HG02623 (cell line): ENCODE results near the gene DCST2.

Experiments
- ATAC-seq: cut with Tn5 transposase; IDR thresholded peaks from one replicate; pipeline ENCODE4 v1.9.1; 2021; ENCODE audit warnings: moderate library complexity; ENCODE audit not compliant: unreplicated experiment

The DCST2 gene

DNA sequence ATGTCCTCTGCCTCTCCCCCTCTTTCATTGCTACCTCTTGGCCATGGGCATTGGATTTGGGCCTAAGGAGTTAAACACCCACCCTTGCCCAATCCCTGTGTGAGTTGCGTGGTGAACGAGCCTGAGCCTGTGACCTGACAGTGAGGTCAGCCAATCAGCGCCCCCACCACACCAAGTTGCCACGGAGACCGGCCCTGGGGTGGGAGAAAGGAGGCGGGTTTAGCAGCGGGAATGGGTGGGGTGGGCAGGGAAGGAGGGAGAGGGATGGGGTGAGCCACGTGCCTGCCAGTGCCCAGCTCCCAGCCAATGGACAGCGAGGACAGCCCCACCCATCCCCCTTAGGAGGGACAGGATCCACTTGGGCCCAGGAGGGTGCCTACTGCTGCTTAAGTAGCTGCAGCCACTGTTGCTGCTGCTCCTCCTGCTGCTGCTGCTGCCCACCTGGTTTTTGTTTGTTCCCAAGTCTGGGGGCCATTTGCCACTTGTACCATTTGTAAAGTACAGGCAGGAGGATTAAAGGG, 21.5 kb downstream of the DCST2 start:
- ATAC-seq, result no peak

DNA sequence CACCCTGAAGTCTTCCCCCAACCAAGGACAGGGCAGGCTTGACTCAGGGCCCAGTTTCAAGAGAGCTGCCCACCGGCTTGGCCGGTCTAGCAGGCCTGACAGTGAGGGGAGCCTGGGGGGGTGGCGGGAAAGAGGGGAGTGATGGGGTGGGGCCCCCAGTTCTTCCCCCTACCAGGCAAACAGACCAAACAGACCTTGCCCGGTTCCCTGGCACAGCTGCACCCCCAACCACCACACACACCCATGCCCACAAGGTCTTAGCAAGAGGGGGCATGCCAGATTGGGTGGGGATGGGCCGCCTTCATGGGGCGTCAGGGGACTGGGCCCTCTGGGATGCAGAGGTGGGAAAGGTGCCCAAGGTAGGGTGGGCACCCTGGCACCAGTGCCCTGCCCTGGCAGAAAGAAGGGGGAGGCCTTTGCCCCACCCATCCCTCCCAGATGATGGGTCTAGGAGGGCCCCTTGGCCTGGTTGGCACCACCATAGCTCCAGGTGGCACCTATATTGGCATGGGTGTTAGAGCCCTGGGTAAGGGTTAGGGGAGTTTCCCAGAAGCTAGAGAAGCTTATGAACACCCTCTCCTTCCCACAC, 22.1 kb downstream of the DCST2 start:
- no peak for ATAC-seq

DNA sequence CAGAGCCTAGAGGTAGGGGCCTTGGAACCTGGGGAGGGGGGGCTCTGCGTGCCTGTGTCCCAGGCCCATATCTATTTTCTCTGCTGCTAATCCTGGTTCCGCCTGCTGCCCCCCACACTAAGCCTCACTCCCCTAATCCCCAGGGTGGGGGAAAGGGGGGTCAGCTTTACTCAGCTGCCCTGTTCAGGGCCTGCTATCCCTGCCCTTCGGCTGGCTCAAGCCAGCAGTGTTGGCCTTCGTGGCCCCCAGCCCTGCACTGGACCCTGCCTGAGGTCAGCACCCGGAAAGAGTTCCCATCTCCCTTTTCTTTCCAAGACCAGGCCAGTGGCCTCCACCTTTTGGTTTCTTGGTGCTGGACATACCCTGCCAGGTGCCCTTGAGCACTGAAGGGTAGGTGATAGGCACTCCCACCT, 22.6 kb downstream of the DCST2 start:
- no peak for ATAC-seq

DNA sequence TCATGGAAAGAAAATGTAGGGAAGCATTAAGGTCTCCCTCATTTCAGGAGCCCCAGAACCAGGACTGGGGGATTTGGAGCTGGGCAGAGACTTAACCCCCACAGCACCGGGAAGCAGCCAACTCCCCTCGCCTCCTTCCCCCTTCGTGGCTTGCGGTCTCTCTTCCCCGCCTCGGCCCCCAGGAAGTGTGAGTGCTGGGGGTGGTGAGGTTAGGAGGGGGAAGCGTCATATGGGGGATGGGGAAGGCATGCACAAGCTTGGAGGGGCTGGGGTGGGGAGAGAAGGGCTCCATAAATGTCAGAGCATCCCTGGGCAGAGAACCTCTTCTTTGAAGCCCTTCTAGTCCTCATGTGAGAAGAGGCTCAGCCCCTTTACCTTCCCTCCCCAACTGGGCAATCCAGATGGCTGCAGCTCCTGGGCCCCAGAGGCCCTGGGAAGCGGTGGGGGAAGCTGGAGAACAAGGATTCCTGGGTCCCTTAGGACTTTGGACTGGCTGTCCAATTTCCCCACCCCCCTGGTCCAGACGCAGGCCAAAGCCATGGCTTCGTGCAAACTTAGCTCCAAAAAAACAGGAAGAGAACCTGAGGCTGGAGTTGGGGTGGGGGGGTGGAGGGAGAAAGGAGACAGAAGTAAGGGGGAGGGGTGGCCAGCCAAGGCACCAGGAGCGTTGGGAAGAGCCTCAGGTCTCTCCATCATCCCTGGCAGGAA, 23.2 kb downstream of the DCST2 start:
- no peak for ATAC-seq

DNA sequence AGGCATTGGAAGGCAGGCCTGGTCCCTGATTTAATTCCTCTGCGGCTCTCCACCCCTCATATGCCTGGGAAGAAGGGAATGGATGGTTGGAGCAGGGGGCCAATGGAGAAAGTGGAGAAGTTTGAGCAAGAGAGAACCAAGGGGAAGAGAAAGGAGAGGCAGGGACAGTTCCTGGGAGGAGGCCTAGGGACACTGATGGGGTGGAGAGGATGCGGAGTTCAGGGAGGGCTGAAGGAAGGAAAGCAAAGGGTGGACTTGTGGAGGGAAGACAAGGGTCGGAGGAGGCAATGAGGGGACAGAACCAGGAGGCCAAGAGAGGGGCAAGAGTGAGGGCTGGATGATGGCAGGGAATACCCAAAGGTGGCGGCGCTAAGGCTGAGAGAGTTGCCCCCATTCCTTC, 23.8 kb downstream of the DCST2 start:
- ATAC-seq, result no peak

DNA sequence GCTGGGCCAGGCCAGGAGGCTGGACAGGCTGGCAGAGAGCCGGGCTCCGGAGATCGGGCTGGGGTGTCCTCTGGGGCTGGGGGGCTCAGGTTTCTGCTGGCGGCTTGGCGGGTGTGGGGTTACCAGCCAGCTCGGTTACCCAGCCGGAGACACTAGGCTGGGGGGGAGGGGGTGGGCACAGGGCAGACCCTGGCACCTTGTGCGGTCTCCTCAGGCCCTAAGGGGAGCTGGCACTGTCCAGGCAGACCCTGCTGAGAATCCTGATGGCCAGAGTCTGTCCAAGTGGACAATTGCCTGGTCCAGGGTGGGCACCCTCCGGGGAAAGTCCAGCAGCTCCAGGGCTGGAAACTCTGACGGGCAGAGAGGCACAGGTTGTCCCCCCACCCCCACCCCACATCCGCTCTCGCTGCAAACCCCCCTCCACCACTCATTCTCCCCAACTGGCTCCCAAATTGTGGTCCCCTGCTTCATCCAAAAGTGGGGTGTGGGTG, 24.3 kb downstream of the DCST2 start:
- ATAC-seq, result no peak

DNA sequence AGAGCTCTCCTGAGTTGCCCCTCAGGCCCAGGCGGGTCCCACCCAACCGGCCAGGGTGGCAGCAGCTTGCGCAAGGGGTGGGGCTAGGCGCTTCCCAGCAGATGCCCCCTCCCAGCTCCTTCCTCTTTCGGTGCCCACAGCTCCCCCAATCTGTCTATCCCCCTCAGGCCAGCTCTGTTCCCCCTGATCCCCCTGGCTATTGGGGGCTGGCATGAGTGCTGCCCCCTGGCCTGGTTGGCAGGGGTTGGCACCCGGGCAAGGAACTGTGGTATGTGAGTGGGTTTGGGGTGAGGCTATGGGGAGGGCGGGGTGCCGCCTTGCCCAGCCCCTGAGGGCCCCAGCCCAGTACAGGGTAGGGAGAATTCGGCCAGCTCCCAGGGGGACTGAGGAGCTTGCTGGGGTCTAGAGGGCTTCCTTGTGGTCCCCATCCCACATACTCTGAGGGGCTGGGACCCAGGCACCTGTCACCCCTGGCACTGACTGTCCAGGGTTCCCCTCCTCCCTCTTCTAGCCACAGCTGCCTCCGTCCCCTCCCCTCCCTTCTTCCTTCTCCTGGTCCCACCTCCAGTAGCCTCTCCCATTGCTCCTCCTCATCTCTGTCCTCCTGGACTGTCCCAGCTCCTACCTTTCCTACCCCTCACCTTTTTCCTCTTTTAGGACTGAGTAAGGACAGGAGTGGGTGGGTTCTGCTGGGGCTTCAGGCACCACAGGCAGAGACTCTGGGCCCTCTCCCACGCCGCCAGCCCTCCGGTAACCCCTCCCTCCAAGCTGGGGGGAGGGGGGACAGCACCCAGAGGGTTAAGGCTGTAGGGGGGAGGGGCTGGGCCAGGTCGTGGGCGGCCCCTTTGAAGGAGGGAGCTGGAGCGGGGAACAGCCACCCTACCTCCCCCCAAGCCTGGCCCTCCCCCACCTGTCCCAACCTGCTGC, 25.3 kb downstream of the DCST2 start:
- ATAC-seq, result no peak

DNA sequence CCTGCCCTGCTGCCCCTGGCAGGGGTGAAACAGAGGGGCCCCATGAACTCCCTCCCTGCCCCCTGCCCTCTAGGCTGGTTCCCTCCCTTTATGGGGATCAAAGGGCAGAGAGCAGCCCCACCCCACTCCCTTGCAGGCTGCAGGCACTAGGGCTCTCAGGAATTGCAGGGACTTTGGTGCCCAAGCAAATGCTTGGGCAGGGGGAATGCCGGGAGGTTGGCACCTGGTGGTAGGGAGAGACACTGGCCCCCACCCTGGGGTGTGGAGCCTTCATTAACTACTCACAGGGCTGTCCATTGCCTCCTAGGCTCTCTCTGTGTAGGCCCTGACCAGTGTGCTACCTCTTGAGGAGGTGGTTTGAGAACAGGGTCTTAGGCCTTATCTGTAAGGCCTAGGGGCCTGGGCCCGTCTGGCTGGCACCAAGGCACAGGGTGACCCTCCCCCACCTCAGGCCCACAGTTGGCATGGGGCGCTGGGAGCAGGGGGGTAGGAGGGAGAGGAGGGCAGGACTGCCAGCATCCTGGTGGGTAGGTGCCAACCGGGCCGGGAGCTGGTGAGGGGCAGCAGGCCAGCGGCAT, 26.2 kb downstream of the DCST2 start:
- ATAC-seq, result no peak

DNA sequence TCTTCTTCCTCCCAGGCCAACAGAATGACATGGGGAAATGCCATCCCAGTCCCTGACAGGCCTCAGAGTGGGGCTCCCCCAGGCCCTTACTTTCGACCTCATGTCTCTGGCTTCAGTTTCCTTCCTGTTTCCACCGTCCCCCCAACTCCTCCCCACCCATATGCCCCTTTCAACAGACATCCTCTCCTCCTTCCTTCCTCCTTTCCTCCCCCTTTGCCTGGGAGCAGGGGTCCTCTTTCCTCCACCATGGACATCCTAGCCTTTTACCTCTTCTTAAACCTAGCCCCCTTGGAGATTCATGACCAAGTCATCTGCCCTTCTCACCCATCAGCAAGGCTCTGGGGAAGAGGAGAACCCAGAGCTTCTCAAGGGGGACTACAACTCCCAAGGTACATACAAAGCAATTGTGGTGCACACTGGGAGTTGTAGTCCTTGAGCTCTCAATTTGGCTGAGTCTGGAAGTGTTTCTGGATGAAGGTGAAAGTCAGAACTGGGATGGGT, 26.9 kb downstream of the DCST2 start:
- ATAC-seq, result no peak

DNA sequence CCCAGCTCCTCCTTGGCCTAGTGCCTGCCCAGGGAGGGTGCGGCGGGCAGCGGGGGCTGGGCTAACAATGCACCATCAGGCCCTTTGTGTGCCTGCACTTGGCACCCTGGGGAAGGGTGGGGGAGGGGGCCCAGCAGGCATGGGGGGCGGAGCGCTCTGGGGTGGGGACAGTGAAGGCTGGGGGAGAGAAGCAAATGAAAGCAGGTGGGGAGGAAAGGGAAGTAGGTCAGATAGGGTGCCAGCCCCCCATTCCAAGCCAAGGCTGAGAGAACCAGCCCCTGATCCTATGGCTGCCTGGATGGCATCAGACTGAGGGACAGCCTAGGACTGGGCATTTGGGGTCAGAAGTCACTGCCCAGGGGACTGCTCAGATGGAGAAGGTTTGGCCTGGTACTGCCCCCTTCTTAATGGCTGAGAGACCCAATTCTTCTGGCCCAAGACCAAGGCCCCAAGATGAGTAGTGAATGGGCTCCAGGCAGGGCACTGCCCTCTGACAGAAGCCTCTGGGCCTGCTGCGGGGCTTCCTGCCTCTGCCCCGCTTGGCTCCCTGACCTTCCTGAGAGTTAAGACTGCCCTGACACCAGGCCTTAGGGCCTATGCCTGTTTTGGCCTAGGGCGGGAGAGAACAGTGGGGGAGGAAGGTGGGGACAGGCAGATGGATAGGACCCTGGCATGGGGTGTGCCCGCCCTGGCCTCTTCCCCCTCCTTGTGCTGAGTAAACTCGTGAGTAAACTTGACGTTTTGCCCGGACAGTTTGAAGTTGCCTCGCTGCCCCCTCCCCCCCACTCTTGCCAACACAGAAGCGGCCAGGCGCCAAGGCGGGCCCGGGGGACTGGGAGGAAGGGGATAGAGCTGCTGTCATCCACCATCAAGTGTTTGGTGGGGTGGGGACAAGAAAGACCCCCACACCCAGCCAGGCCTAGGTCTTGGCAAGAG, 28.2 kb downstream of the DCST2 start:
- ATAC-seq, result no peak

DNA sequence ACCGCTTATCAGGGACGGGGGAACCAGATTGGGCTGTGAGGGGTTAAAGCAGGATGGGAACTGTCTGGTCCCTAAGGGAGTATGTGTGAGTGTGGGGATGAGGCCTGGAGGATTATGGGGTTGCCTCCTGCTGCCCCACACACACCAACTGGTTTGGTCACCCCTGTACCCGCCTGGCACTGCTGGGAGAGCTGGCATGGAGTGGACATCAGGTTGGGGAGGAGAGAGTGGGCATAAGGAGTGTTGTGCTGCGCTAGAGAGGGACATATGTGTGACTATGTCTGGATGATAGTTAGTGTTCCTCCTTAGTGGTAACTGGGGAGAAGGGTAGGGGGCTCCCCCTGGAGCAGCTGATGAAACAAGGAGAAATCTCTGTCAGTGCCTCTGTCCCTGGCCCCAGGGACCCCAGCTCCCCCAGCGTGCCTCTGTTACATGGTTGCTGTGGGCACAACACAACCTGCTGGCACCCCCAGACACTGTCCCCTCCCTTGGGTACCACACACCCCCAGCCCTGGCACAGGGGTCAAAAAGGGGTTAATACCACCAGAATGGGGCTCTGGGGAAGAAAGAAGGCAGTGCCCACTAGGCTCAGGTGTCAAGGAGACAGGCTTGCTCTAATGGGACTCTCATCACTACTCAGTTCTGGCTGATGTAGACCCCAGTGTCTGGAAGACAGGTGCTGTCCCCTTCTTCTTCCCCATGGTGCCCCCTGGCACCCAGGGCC, 29.1 kb downstream of the DCST2 start:
- ATAC-seq, result no peak

DNA sequence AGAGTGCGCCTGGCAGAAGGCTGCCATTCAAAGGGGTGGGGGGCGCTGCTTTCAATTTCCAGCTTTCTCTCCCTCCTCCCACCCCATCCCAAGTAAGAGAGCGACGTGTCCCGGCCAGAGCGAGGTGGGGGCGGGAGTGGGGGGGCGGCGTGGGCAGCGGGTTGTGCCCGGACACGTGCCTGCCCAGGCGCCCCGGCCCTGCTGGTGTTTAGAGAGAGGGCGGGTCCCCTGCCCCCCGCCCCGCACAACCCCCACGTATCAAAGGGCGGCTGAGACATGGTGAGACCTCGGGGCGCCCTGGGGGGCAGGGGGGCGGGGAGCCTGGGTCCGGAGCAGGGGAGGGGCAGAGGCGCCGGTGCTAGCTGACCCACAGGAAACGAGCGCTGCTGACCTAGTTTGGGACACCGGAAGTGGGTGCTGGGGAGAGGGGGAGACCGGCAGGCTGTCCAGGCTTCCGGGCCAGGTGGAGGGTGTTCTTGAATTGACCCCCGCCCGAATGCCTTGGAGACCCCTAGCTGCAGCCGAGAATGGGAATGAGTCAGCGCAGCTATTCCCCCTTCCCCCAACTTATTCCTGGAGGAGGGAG, 29.7 kb downstream of the DCST2 start:
- ATAC-seq, result no peak

DNA sequence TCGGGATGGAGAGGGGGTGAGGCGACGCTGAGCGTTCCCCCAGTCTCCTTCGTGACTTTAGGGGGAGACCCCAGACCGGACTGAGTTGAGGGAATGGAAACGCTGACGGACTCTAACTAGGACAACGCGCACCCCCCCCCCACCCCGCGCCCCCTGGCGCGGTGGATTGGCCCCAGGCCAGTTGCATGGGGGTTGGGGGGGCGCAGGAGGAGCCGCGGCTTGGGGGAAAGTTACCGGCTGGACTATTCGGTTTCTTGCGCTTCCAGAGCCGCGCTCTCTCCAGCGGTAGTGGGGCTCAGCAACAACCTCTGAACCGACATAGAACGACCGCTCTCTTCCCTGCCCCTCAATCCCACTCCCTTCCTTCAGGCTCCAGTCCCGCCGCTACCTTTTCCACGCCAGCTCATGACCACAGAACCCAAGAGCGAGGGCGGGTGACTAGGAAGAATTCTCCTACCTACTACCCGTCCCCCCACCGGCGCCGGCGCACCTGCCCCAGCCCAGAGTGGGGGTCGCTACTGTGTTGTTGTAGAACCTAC, 30.3 kb downstream of the DCST2 start:
- no peak for ATAC-seq

DNA sequence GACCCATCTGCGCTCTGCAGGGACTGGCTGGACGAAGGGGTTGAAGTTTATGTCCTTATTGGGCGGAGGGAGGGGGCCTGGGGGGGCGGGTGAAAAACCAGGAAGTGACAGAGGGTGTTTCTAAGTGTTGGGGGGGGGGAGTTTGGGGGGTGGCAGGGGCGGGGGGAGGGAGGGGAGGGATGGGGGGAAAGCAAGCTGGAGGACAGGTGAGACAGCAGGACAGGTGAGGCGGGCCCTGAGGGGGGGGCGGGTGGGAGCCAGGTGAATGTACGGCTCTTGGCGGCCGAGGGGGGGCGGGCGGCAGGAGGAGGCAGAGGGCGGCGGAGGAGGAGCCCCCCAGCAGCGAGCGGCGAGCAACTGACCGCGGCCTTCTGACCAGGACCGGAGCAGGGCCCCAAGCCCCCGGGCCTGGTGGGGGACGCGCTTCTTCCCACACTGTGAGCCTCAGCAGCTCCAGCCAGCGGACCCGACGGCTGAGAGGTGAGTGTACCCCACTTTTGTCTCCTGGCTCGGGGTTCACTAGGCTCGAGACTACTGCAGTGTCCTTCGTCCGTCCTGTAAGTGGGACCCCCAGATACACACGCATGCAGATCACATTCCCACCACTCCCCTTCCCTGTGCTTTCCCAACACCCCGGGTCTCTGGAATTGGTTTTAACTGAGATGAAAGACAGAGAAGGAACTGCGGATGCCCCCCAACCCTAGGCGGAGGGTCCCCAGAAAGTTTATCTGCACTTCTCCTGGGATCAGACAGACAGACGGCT, 30.9 kb downstream of the DCST2 start, which contains the start of gene ZBTB7B:
Gene ZBTB7B, plus strand, starts transcription at position 339 of the 763 bp plus-strand sequence. CDS start 11,859 bp downstream, outside the sequence.
- ATAC-seq, result no peak

DNA sequence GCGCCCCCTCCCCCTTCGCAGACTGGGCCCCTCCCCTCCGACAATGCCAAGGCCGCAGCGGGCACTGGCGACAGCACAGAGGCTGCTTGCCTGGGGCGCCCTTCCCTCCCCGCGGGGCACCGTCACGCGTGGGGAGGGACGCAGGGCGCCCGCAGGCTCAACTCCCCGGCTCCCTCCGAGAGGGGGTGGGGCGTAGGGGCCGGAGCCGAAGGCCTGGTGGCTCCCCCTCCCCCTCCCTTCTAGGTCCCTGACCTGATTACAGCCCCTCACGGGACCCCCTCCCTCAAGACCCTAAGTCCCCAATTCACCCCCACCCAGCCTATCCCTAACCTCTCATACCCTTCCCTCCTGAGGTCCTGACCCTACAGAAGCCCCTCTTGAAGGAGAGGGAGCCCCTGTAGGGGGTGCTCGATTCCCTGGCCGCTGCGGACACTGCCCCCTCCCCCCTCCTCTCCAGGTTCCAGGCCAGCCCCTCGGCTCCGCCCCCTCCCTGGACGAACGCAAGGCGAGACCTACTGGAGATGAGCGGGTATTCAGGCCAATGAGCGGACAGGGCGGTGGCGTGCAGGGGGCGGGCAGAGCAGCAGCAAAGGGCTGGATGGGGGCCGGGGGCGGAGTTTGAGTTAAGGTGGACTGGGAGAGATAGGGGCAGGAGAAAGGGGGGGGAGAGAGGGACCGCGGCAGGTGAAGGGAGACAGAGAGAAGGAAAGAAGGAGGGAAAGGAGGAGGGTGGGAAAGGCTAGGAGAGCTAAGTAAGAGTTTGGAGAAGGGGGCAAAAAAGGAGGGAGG, 31.7 kb downstream of the DCST2 start:
- ATAC-seq, result peak; percentile 46

DNA sequence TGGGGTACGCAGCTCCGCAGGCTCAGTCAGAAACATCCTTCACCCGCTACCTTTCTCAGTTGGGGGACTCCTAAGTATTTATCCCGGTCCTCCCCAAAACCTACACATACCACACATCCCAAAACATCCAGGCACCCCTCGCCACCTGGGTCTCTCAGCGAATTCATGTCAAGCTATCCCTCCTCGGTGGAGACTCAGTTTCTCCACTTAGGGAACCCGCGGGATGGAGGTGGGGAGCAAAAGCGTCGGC, 32.2 kb downstream of the DCST2 start:
- ATAC-seq, result no peak
